Stimulated activated naive CD8-positive, alpha-beta T cell treated with anti-CD3 and anti-CD28 coated beads, Interleukin-15, Interleukin-2, amounts not matched to agents 100 U/mL and 50 U/mL, for 24 hours (primary cell): ENCODE measurements around the gene HAP1.
"Not testable (repeated sequence)": the region's sequence is repeated elsewhere in the genome, so short reads cannot be mapped to it uniquely, and the experiment has no call there.

ENCODE experiments used
- ATAC-seq: fragments of 150-1000 bp; cut with Tn5 transposase; one replicate; pipeline ENCODE4 v1.10.0; 2021
- DNase-seq: peaks from one replicate; pipeline ENCODE4 v3.0.0; 2021

Gene HAP1

GRCh38 chr17:41689497-41690299, 44.7 kb downstream of the HAP1 start:
- DNase-seq, result peak; percentile 68

GRCh38 chr17:41688641-41689496, 45.6 kb downstream of the HAP1 start, which contains the start of gene EIF1:
Gene EIF1, plus strand, starts transcription at chr17:41688885. Its CDS starts 154 bp downstream, at chr17:41689039.
- DNase-seq, result peak; percentile 100
- peak; percentile 80 for ATAC-seq

More at GRCh38 chr17:41689497-41690299, 44.7 kb downstream of the HAP1 start:
- ATAC-seq, result no peak

GRCh38 chr17:41687828-41688640, 46.4 kb downstream of the HAP1 start:
- no peak for ATAC-seq
- peak; percentile 70 for DNase-seq

GRCh38 chr17:41686281-41686680, 48.2 kb downstream of the HAP1 start:
- ATAC-seq, result no peak
- no peak for DNase-seq

- not testable (repeated sequence) for DNase-seq, ATAC-seq
These were observed 48.7 kb downstream of the HAP1 start for GRCh38 chr17:41685753-41686152.

GRCh38 chr17:41684035-41684434, 50.4 kb downstream of the HAP1 start:
- ATAC-seq, result no peak
- no peak for DNase-seq

- no peak for ATAC-seq
- DNase-seq, result no peak
These were observed 50.9 kb downstream of the HAP1 start for GRCh38 chr17:41683441-41684007.

- no peak for DNase-seq
- no peak for ATAC-seq
These were observed 51.8 kb downstream of the HAP1 start for GRCh38 chr17:41682631-41683030.

- DNase-seq, result no peak
- no peak for ATAC-seq
These were observed 52.7 kb downstream of the HAP1 start for GRCh38 chr17:41681776-41682175.

- DNase-seq (no peak), ATAC-seq (no peak)
These were observed 53.9 kb downstream of the HAP1 start for GRCh38 chr17:41680426-41681040.

GRCh38 chr17:41679740-41680425, 54.6 kb downstream of the HAP1 start:
- DNase-seq (no peak), ATAC-seq (no peak)

- DNase-seq (peak; percentile 57), ATAC-seq (peak; percentile 90)
These were observed 55.3 kb downstream of the HAP1 start for GRCh38 chr17:41678907-41679739.

GRCh38 chr17:41678411-41678906, 56.0 kb downstream of the HAP1 start:
- DNase-seq, result peak; percentile 53

GRCh38 chr17:41676058-41676419, 58.4 kb downstream of the HAP1 start:
- DNase-seq (no peak), ATAC-seq (no peak)

More at GRCh38 chr17:41678411-41678906, 56.0 kb downstream of the HAP1 start:
- peak; percentile 63 for ATAC-seq

- ATAC-seq, DNase-seq: not testable (repeated sequence)
These were observed 59.0 kb downstream of the HAP1 start for GRCh38 chr17:41675157-41676057.
